Panc1 (cell line): Measurements from ENCODE around the gene RRH. TPM values are rescaled to one million over a fixed set of nuclear protein-coding genes. Genes with fewer than 3 reads are reported as not detected.

Experiments used
- ATAC-seq: fragments of 200-7000 bp; cut with Tn5 transposase; 2 replicates; pipeline ENCODE4 v1.9.1; 2020; ENCODE audit warnings: mild to moderate bottlenecking, moderate library complexity
- BruUV-seq: library from RNA; stranded (reverse); fragments of 400-500 nt; replicated peaks from 2 replicates; lab custom pipeline; 2021; lab: Mats Ljungman, UMichigan
- CTCF ChIA-PET: fragments of 300-600 bp; sonication (Branson Sonifier 250); formaldehyde crosslinking; loops from one replicate; lab custom pipeline; 2022; ENCODE audit warnings: antibody characterized with exemption; lab: Charles Lee
- POLR2A ChIA-PET: fragments of 300-600 bp; sonication (Branson Sonifier 250); formaldehyde crosslinking; loops from one replicate; lab custom pipeline; 2022; ENCODE audit warnings: antibody characterized with exemption; lab: Charles Lee
- DNase-seq: peaks from one replicate; pipeline ENCODE4 v3.0.0-alpha.2; 2010; ENCODE audit warnings: low read depth, low spot score
- H3K27ac ChIP-seq: 2 replicates; pipeline ENCODE4 v1.5.1; 2011; ENCODE audit warnings: mild to moderate bottlenecking, low read length, inconsistent platforms
- H3K27me3 ChIP-seq: fragments of 200-500 bp; sonication (Bioruptor generic); 2 replicates; pipeline ENCODE4 v1.6.0; 2014; ENCODE audit warnings: low read length, inconsistent platforms; ENCODE audit not compliant: control insufficient read depth, insufficient read depth
- H3K36me3 ChIP-seq: fragments of 200-500 bp; sonication (Bioruptor generic); 2 replicates; pipeline ENCODE4 v1.5.1; 2014; ENCODE audit warnings: inconsistent platforms, mild to moderate bottlenecking, low read length, moderate library complexity; ENCODE audit not compliant: control insufficient read depth, insufficient read depth
- H3K4me1 ChIP-seq: 2 replicates; pipeline ENCODE4 v1.5.1; 2011; ENCODE audit warnings: inconsistent platforms, mild to moderate bottlenecking, low read length, moderate library complexity; ENCODE audit not compliant: control insufficient read depth, insufficient read depth
- H3K4me3 ChIP-seq, 2 experiments: 2 replicates each; pipeline ENCODE4 v1.5.1; 2011 to 2012; ENCODE audit warnings: low read depth in 2 of 2, low read length in 2 of 2, mild to moderate bottlenecking in 2 of 2, inconsistent platforms in 1 of 2, moderate library complexity in 1 of 2
- H3K9me3 ChIP-seq: fragments of 200-500 bp; sonication (Bioruptor generic); 2 replicates; pipeline ENCODE4 v1.5.1; 2014; ENCODE audit warnings: low read depth, mild to moderate bottlenecking, inconsistent platforms, low read length, moderate library complexity; ENCODE audit not compliant: control insufficient read depth, insufficient read depth
- CTCF ChIP-seq: fragments of 450-650 bp; IDR thresholded peaks from 2 replicates; pipeline ENCODE4 v1.5.1; 2017; ENCODE audit warnings: mild to moderate bottlenecking
- POLR2AphosphoS5 ChIP-seq: IDR thresholded peaks from 2 replicates; pipeline ENCODE4 v1.6.1; 2012; ENCODE audit warnings: mild to moderate bottlenecking, low read depth, low read length, moderate library complexity
- SIN3A ChIP-seq: IDR thresholded peaks from 2 replicates; pipeline ENCODE4 v1.6.1; 2012; ENCODE audit warnings: low read depth, mild to moderate bottlenecking, low read length, moderate library complexity, borderline replicate concordance; ENCODE audit not compliant: insufficient read depth
- TCF7L2 ChIP-seq: IDR thresholded peaks from 2 replicates; pipeline ENCODE4 v1.6.1; 2011; ENCODE audit warnings: mild to moderate bottlenecking, low read depth, low read length, inconsistent platforms
- in situ Hi-C: cut with HindIII; loops from 2 replicates; pipeline ENCODE4 v1.10.0; 2016; ENCODE audit warnings: low sequenced_read_pairs, low pct_unique_long_range_greater_than_20kb
- intact Hi-C: fragments of 100-400 bp; cut with micrococcal nuclease; formaldehyde crosslinking; loops from one replicate; pipeline ENCODE4 v1.10.0; 2022; ENCODE audit not compliant: unreplicated experiment
- total RNA-seq: library from RNA; stranded (reverse); gene quantifications from one replicate; pipeline ENCODE4 v1.2.1, GENCODE V29; 2021; ENCODE audit not compliant: unreplicated experiment
- TF ChIP-seq, protein P1 (sequence below), 2 experiments: IDR thresholded peaks; 2 replicates each; pipeline ENCODE4 v1.6.1; 2011 to 2012; ENCODE audit warnings: low read depth in 2 of 2, control low read depth in 1 of 2, low read length in 1 of 2, mild to moderate bottlenecking in 1 of 2, moderate library complexity in 1 of 2; ENCODE audit not compliant: insufficient read depth in 1 of 2

Gene RRH
- total RNA-seq, 1 experiment from 2014 or later: 0.15 TPM

DNA sequence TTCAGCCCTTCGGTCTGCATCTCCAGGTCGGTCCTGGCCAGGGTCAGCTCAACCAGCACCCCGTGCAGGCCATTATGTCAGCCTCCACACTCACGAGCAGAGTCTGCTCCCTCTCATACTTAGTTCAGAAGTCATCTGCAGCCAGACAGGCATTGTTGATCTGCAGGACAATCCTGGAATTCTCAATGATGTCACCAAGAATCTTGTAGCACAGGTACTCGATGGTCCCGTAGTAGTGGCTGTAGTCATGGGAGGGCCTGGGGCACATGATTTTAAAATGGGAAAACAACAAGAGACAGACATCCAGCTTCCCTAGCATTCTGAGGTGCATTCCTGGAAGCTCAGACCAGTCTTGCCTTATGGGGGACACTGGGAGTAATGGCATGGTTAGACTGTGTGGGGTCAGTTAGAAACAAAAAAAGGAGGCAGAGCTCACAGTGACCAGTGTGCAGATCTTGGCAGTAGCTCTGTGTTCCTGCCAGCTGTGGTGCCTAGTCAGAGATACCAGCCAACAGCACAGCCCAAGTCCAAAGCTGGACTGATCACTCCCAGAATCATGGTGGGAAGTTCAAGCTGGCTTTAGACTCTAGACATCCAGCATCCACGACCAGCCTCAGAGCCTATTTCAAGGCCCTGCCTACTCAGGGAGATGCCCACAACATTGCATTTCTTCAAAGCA is 52.0 kb downstream of the RRH start:
- TF ChIP-seq, protein P1, sequence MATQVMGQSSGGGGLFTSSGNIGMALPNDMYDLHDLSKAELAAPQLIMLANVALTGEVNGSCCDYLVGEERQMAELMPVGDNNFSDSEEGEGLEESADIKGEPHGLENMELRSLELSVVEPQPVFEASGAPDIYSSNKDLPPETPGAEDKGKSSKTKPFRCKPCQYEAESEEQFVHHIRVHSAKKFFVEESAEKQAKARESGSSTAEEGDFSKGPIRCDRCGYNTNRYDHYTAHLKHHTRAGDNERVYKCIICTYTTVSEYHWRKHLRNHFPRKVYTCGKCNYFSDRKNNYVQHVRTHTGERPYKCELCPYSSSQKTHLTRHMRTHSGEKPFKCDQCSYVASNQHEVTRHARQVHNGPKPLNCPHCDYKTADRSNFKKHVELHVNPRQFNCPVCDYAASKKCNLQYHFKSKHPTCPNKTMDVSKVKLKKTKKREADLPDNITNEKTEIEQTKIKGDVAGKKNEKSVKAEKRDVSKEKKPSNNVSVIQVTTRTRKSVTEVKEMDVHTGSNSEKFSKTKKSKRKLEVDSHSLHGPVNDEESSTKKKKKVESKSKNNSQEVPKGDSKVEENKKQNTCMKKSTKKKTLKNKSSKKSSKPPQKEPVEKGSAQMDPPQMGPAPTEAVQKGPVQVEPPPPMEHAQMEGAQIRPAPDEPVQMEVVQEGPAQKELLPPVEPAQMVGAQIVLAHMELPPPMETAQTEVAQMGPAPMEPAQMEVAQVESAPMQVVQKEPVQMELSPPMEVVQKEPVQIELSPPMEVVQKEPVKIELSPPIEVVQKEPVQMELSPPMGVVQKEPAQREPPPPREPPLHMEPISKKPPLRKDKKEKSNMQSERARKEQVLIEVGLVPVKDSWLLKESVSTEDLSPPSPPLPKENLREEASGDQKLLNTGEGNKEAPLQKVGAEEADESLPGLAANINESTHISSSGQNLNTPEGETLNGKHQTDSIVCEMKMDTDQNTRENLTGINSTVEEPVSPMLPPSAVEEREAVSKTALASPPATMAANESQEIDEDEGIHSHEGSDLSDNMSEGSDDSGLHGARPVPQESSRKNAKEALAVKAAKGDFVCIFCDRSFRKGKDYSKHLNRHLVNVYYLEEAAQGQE (IDR thresholded peaks at IDR 0.05; ENCODE audit: insufficient read depth in 1 of 2, low read depth in 2 of 2, low read length in 1 of 2): no peak
- TF ChIP-seq TCF7L2: no peak
- TF ChIP-seq POLR2AphosphoS5: no peak
- TF ChIP-seq CTCF: no peak
- no peak for TF ChIP-seq SIN3A
- CTCF ChIA-PET: no interaction called here
- no TSS peak for BruUV-seq
- H3K27ac ChIP-seq: no peak overlapping the region
- in situ Hi-C loops (no loop called here), intact Hi-C loops (no loop called here)
- H3K9me3 ChIP-seq: no peaks in the 10 kb centered on the region
- POLR2A ChIA-PET: no interaction called here
- no peak for ATAC-seq
- H3K36me3 ChIP-seq: no peaks in the 10 kb centered on the region
- no peak overlapping the region for H3K4me3 ChIP-seq
- no peak for DNase-seq
- no peaks in the 10 kb centered on the region for H3K27me3 ChIP-seq
- no peaks in the 10 kb centered on the region for H3K4me1 ChIP-seq

DNA sequence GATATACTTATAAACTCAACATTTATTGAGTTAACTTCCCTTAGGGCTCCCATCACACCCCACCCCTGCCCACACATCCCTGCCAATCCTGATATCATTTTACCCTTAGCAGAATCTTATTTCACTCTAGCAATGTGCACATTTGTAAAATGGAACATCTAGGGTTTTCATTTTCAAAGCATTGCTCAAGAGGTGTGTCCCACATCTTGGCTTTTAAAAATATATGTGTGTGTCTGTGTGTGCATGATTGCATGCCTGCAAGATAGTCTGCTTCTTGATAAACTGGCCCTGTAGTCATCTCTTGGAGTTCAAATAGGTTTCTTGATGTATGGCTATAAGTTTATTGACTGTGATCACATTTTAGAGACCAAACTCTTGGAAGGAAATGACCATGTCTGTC is 58.5 kb downstream of the RRH start:
- DNase-seq (no peak), ATAC-seq (no peak)
- no TSS peak for BruUV-seq
- H3K4me3 ChIP-seq: no peak overlapping the region
- intact Hi-C loops: no loop called here
- no peaks in the 10 kb centered on the region for H3K4me1 ChIP-seq
- TF ChIP-seq SIN3A (no peak), TCF7L2 (no peak), CTCF (no peak)
- H3K27me3 ChIP-seq: no peaks in the 10 kb centered on the region
- ChIA-PET POLR2A (no interaction called here), CTCF (no interaction called here)
- H3K27ac ChIP-seq: no peak overlapping the region
- in situ Hi-C loops: no loop called here
- H3K36me3 ChIP-seq: no peaks in the 10 kb centered on the region
- no peaks in the 10 kb centered on the region for H3K9me3 ChIP-seq
